Gastroesophageal sphincter (tissue), 3 donors: ENCODE data around the gene SNTG2.

ENCODE experiments used
- EP300 ChIP-seq: sonication (generic); formaldehyde crosslinking; IDR thresholded peaks from one replicate; pipeline ENCODE4 v1.6.1; 2017; ENCODE audit warnings: antibody characterized with exemption, mild to moderate bottlenecking
- POLR2A ChIP-seq, 2 donors: fragments of 450-650 bp; IDR thresholded peaks; one replicate each; pipeline ENCODE4 v1.6.1; 2017; ENCODE audit warnings: antibody characterized with exemption in 2 of 2, mild to moderate bottlenecking in 2 of 2, moderate library complexity in 1 of 2
- POLR2AphosphoS5 ChIP-seq: sonication (generic); formaldehyde crosslinking; IDR thresholded peaks from one replicate; pipeline ENCODE4 v1.6.1; 2017; ENCODE audit warnings: antibody characterized with exemption
- TF ChIP-seq, protein P1 (sequence below), 4 experiments: fragments of 200-600 bp in 2 of 4; fragments of 450-650 bp in 2 of 4; sonication (generic) in 1 of 4; IDR thresholded peaks; one replicate each; pipeline ENCODE4 v1.5.1; 2017 to 2019; ENCODE audit warnings: antibody characterized with exemption in 4 of 4, mild to moderate bottlenecking in 2 of 4, moderate library complexity in 2 of 4

DNA sequence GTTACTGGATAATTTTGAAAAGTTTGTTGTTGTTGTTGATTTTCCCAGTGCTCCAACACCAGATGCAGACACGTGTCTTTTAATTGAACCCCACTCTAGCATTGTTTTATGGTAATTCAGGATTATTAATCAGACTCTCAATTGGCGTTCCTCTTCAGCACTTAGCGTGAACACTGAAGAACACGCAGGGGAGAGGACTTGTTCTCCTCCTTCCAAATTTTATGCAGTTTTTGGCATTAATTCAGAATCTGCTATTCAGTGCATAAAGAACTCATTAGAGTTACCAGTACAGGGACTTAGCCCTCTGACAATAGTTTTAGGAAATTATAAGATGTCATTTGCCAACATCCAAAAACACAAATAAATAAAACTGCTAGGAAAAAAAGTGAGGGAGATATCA is 75.5 kb downstream of the SNTG2 start:
- TF ChIP-seq, protein P1, sequence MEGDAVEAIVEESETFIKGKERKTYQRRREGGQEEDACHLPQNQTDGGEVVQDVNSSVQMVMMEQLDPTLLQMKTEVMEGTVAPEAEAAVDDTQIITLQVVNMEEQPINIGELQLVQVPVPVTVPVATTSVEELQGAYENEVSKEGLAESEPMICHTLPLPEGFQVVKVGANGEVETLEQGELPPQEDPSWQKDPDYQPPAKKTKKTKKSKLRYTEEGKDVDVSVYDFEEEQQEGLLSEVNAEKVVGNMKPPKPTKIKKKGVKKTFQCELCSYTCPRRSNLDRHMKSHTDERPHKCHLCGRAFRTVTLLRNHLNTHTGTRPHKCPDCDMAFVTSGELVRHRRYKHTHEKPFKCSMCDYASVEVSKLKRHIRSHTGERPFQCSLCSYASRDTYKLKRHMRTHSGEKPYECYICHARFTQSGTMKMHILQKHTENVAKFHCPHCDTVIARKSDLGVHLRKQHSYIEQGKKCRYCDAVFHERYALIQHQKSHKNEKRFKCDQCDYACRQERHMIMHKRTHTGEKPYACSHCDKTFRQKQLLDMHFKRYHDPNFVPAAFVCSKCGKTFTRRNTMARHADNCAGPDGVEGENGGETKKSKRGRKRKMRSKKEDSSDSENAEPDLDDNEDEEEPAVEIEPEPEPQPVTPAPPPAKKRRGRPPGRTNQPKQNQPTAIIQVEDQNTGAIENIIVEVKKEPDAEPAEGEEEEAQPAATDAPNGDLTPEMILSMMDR (IDR thresholded peaks at IDR 0.05), result no peak
- TF ChIP-seq POLR2AphosphoS5 (no peak), POLR2A (IDR thresholded peaks at IDR 0.05) (no peak), EP300 (no peak)
